GM19328 (cell line): ENCODE measurements around the gene ARHGAP45.

Experiments
- ATAC-seq: cut with Tn5 transposase; IDR thresholded peaks from one replicate; pipeline ENCODE4 v1.9.1; 2021; ENCODE audit warnings: mild to moderate bottlenecking, moderate library complexity; ENCODE audit not compliant: unreplicated experiment

The ARHGAP45 gene

DNA sequence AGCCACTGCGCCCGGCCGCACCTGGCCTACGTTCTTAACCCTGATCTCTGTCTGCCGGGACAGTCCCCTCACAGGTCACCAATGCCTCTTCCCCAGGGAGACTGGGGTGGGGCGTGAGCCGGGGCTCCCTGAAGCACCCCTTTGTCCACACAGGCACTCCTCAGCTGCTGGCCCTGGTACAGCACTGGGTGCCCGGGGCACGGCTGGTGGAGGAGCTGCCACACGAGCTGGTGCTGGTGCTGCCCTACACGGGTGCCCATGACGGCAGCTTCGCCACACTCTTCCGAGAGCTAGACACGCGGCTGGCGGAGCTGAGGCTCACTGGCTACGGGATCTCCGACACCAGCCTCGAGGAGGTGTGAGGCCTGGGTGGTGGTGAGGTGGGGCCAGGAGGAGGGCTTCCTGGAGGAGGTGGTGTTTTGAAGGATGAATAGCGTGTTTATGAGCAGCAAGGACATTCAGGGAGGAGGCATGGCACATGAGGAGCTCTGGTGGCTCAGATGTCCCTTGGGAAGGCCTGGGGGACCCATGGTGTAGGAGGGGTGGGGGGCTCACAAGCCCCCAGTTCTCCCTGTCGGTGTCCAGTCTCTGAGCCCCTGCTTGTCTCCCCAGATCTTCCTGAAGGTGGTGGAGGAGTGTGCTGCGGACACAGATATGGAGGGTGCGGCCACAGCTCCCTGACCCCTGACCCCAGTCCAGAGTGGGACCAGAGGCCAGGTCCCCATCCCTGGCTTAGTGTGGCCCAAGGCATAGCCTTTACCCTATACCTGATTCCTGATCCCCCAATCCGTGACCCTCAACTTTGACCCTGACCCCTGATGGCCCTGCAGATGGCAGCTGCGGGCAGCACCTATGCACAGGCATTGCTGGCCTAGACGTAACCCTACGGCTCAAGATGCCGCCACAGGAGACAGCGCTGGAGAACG, 13.5 kb upstream of the ARHGAP45 start:
- ATAC-seq: no peak

DNA sequence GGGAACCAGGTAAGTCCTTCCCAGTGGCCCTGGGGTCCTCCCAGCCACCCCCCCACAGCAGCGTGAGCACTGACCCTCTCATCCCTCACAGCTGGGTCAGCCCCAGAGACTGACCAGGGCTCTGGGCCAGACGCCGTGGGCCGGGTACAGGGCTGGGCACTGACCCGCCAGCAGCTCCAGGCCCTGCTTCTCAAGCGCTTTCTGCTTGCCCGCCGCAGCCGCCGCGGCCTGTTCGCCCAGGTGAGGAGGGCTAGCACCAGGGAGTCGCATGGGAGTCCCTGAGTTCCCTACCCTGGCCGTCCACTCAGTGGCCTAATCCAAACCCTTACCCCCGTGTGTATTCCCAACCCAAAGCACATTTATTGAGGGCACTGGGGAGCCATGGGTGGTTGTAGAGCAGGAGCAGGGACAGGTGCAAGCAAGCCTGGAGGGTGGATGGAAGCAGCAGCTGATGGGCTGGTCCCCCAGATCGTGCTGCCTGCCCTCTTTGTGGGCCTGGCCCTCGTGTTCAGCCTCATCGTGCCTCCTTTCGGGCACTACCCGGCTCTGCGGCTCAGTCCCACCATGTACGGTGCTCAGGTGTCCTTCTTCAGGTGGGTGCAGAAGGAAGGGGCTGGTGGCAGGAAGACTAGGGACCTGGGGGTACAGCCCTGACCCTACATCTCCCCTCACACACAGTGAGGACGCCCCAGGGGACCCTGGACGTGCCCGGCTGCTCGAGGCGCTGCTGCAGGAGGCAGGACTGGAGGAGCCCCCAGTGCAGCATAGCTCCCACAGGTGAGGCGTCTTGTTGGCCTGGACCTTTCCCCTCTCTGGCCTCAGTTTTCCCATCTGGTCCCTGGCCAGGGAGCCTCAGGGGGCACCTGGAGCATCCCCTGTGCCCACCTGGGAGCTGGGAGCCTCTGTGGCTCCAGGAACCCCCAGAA, 12.6 kb upstream of the ARHGAP45 start:
- ATAC-seq: no peak

GRCh38 chr19:1055028-1055425, 11.9 kb upstream of the ARHGAP45 start:
- ATAC-seq: no peak

DNA sequence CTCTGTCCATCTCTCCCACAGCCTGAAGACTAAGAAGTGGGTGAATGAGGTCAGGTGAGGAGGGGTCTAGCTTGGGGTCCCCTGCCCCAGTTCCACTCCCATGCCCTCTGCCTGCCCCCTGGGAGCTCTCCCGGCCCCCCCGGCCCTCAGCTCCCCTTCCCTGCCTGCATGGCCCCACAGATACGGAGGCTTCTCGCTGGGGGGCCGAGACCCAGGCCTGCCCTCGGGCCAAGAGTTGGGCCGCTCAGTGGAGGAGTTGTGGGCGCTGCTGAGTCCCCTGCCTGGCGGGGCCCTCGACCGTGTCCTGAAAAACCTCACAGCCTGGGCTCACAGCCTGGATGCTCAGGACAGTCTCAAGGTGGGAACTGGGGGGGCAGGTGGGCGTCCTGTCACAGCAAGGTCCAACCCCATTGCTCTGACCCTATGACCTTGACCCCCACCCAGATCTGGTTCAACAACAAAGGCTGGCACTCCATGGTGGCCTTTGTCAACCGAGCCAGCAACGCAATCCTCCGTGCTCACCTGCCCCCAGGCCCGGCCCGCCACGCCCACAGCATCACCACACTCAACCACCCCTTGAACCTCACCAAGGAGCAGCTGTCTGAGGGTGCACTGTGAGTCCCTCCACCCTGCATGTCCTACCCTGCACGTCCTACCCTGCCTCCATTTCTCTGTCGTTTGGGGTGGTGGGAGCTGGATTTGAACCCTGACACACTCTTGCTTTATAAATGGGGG, 10.9 kb upstream of the ARHGAP45 start:
- no peak for ATAC-seq

GRCh38 chr19:1057176-1057855, 9.7 kb upstream of the ARHGAP45 start:
- ATAC-seq: no peak

DNA sequence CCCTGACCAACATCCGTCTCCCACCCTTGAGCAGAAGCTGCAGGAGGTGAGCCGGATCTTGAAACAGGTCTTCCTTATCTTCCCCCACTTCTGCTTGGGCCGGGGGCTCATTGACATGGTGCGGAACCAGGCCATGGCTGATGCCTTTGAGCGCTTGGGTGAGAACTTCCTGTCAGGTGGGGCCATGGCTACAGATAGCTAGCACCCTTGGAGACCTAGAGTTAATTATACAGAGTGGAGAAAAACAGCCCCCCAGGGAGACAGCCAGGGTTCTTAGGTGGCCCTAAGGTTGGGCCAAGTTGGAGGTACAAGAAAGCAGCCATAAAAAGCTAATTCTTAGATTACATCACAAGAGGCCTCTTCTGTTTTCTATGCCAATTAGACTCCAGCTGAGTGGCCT, 8.9 kb upstream of the ARHGAP45 start:
- no peak for ATAC-seq

DNA sequence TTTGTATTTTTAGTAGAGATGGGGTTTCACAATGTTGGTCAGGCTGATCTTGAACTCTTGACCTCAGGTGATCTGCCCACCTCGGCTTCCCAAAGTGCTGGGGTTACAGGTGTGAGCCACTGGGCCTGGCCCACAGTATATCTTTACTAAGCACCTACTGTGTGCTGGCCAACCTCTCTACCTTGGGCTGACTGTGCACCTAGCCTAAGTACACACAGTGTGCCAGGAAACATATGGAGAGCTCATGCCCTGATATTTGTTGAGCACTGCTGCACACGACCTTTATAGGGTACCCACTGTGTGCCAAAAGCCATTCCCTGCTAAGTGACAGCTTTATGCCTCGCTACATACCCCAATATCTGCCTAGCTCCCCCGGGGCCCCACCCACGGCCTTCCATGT, 6.3 kb upstream of the ARHGAP45 start:
- ATAC-seq: no peak

DNA sequence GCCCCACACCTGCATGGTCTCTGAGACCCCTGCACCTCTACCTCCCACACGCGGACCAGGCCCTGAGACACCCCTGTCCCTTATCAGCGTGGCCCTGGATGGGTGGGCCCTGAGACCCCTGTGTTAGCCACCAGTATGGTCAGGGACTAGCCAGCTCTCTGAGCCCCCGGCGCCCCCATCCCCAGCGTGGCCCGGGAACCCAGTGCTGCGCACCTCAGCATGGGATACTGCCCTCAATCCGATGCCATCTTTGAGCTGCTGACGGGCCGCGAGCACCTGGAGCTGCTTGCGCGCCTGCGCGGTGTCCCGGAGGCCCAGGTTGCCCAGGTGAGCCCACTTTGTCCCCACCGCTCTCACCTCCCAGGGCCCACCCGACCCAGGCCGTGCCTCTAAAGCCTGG, 5.0 kb upstream of the ARHGAP45 start:
- ATAC-seq: no peak

GRCh38 chr19:1062387-1063029, 4.5 kb upstream of the ARHGAP45 start:
- no peak for ATAC-seq

- no peak for ATAC-seq
Measured at GRCh38 chr19:1063030-1063908, 3.7 kb upstream of the ARHGAP45 start.

DNA sequence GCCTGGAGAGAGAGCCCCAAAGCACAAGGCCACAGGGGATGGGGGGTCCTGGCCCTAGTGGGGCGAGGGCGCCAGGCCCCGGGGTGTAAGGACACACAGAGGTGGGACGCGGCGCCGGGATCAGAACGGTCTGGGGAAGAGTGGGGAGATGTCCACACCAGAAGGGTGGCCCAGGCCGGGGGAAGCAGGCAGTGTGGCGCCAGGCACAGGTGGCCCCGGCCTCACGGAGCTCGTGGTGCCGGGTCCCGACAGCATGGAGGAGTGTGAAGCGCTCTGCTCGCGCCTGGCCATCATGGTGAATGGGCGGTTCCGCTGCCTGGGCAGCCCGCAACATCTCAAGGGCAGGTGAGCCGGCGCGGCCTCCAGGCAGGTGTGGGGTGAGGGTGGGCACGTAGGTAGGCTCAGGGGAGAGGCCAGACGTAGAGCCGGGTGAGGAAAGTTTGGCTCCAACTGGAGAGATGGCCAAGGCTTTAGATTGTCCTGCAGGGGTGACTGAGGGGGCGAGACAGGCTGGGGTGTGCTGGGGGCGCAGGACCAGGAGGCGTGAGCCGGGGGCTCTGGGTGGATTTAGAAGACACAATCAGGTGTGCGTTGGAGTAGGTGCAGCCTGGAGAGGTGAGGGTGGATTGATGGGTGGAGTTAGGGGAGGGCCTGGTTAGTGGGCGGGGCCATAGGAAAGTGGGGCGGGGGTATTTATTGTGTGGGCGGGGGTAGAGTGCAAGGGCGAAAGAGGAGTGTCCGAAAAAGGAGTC, 2.9 kb upstream of the ARHGAP45 start:
- no peak for ATAC-seq

DNA sequence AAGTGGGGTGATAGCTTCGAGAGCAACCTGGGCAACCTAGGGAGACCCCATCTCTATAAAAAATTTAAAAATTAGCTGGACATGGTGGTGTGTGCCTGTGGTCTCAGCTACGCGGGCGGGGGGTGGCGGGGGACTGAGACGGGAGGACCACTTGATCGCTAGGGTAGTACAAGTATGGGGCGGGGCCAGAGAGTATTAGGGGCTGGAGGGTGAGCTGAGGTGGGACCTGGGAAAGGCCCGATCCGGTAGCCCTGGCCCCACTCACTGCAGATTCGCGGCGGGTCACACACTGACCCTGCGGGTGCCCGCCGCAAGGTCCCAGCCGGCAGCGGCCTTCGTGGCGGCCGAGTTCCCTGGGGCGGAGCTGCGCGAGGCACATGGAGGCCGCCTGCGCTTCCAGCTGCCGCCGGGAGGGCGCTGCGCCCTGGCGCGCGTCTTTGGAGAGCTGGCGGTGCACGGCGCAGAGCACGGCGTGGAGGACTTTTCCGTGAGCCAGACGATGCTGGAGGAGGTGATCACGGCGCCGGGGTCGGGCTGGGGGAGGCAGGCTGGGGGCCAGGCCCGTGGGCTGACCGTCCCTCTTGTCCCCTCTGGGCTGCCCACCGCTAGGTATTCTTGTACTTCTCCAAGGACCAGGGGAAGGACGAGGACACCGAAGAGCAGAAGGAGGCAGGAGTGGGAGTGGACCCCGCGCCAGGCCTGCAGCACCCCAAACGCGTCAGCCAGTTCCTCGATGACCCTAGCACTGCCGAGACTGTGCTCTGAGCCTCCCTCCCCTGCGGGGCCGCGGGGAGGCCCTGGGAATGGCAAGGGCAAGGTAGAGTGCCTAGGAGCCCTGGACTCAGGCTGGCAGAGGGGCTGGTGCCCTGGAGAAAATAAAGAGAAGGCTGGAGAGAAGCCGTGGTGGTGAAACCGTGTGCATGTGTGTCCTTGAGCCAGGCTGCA, 2.0 kb upstream of the ARHGAP45 start:
- ATAC-seq: no peak

GRCh38 chr19:1065606-1066109, 1.3 kb upstream of the ARHGAP45 start:
- no peak for ATAC-seq

DNA sequence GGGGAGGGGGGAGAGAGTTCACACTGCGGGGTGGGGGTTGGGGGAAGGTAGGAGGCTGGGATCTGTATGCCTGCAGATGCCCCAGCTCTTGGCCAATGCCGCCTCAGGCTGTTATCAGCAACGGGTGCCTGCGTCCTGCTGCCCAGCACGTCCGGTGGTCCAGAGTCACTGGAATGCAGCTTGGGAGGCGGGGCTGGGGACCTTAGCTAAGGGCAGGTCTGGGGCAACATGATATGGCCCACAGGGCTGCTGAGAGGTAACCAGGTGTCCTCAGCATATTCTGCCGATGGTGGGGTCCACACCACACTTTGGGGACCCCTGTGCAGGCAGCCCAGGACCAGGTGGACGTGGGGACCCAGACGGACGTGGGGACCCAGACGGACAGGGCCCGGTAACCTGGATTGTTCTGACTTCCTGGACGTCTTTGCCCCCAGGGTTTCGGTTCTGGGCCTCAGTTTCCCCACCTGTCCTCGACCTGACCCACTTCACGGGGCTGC, 668 bp upstream of the ARHGAP45 start:
- no peak for ATAC-seq

- no peak for ATAC-seq
Measured at GRCh38 chr19:1067341-1067957, 482 bp downstream of the ARHGAP45 start.
